HepG2 (cell line): Measurements from ENCODE around the gene PPP1R9B. TPM values are rescaled to one million over a fixed set of nuclear protein-coding genes. Genes with fewer than 3 reads are reported as not detected.

Experiments
- ATAC-seq: fragments of 200-7000 bp; cut with Tn5 transposase; 3 replicates; pipeline ENCODE4 v1.9.1; 2020; ENCODE audit warnings: mild to moderate bottlenecking, moderate library complexity
- BruUV-seq: library from RNA; stranded (reverse); fragments of 400-500 nt; replicated peaks from 2 replicates; lab custom pipeline; 2021; lab: Mats Ljungman, UMichigan
- CTCF ChIA-PET: fragments of 300-600 bp; formaldehyde crosslinking; extraction: SDS; loops from one replicate; lab custom pipeline; 2021; ENCODE audit warnings: low total read pairs, inconsistent platforms, low intra/inter-chr PET ratio; lab: Yijun Ruan, JAX
- POLR2A ChIA-PET: fragments of 350-600 bp; sonication (Branson Sonifier 250); formaldehyde crosslinking; loops from one replicate; lab custom pipeline; 2020; ENCODE audit warnings: antibody characterized with exemption, inconsistent platforms; lab: Yijun Ruan, JAX
- DNase-seq: peaks from one replicate; pipeline ENCODE4 v3.0.0-alpha.2; 2015; ENCODE audit warnings: low spot score
- FAIRE-seq: peaks from 3 replicates; lab custom pipeline; 2011; peaks lifted over from hg19 to GRCh38; lab: Jason Lieb, UNC
- H2AFZ ChIP-seq: one replicate; pipeline ENCODE4 v1.6.1; 2011; ENCODE audit warnings: low read length, inconsistent platforms
- H3K27ac ChIP-seq: fragments of 300-600 bp; 3 replicates; pipeline ENCODE4 v1.8.0; 2011; ENCODE audit warnings: mixed run types, mild to moderate bottlenecking, mixed read lengths, low read length, inconsistent platforms; ENCODE audit not compliant: insufficient read depth; ENCODE audit errors: extremely low read length
- H3K27me3 ChIP-seq, 2 experiments: fragments of 200-600 bp in 1 of 2; 2 replicates in 1 of 2; 3 replicates in 1 of 2; pipeline versions ENCODE4 v1.6.0 to v1.8.0; 2011; ENCODE audit warnings: low read length in 2 of 2, mild to moderate bottlenecking in 2 of 2, moderate library complexity in 2 of 2, inconsistent platforms in 1 of 2; ENCODE audit not compliant: insufficient read depth in 2 of 2, control insufficient read depth in 1 of 2
- H3K36me3 ChIP-seq, 2 experiments: fragments of 200-600 bp in 1 of 2; replicated peaks in 1 of 2; 2 replicates in 1 of 2; 3 replicates in 1 of 2; pipeline versions ENCODE4 v1.5.1 to v1.8.0; 2011; ENCODE audit warnings: low read length in 2 of 2, inconsistent platforms in 1 of 2; ENCODE audit not compliant: insufficient read depth in 2 of 2, control insufficient read depth in 1 of 2
- H3K4me1 ChIP-seq: 2 replicates; pipeline ENCODE4 v1.5.1; 2012; ENCODE audit warnings: low read length, inconsistent platforms; ENCODE audit not compliant: insufficient read depth
- H3K4me2 ChIP-seq: 2 replicates; pipeline ENCODE4 v1.6.0; 2011; ENCODE audit warnings: low read depth, low read length, inconsistent platforms
- H3K4me3 ChIP-seq, 3 experiments: fragments of 200-600 bp in 1 of 3; sonication (generic), shearing (Covaris generic) in 1 of 3; replicated peaks in 1 of 3; 2 replicates each; pipeline ENCODE4 v1.5.1; 2011 to 2016; ENCODE audit warnings: low read length in 3 of 3, inconsistent platforms in 2 of 3, low read depth in 2 of 3, mild to moderate bottlenecking in 2 of 3, control low read depth in 1 of 3, mixed read lengths in 1 of 3; ENCODE audit not compliant: insufficient read depth in 1 of 3
- H3K79me2 ChIP-seq: one replicate; pipeline ENCODE4 v1.6.1; 2011; ENCODE audit warnings: low read length, inconsistent platforms; ENCODE audit not compliant: insufficient read depth
- H3K9ac ChIP-seq: 2 replicates; pipeline ENCODE4 v1.6.0; 2011; ENCODE audit warnings: mild to moderate bottlenecking, low read depth, low read length, inconsistent platforms; ENCODE audit not compliant: insufficient read depth
- H3K9me3 ChIP-seq: 2 replicates; pipeline ENCODE4 v1.5.1; 2012; ENCODE audit warnings: mild to moderate bottlenecking, low read length
- H4K20me1 ChIP-seq: 2 replicates; pipeline ENCODE4 v1.6.0; 2011; ENCODE audit warnings: inconsistent platforms, mild to moderate bottlenecking, low read length, moderate library complexity; ENCODE audit not compliant: insufficient read depth
- KMT2B ChIP-seq: IDR thresholded peaks from 2 replicates; pipeline ENCODE4 v1.6.1; 2016; ENCODE audit warnings: missing genetic modification reagents, missing compliant biosample characterization
- LCORL ChIP-seq, 2 experiments: fragments of 450-650 bp in 1 of 2; sonication (generic) in 1 of 2; formaldehyde crosslinking in 1 of 2; IDR thresholded peaks; 2 replicates each; pipeline versions ENCODE4 v1.5.0 to v1.6.1; 2017 to 2020; ENCODE audit warnings: antibody characterized with exemption in 1 of 2, missing genetic modification reagents in 1 of 2
- PHF8 ChIP-seq: sonication (generic); formaldehyde crosslinking; IDR thresholded peaks from 2 replicates; pipeline ENCODE4 v1.5.0; 2020; ENCODE audit warnings: missing genetic modification reagents
- RAD21 ChIP-seq: fragments of 450-650 bp; formaldehyde crosslinking; IDR thresholded peaks from 2 replicates; pipeline ENCODE4 v1.5.0; 2020; ENCODE audit warnings: mild to moderate bottlenecking
- SMAD9 ChIP-seq: sonication (generic); formaldehyde crosslinking; IDR thresholded peaks from 2 replicates; pipeline ENCODE4 v1.5.1; 2020; ENCODE audit warnings: mild to moderate bottlenecking, missing genetic modification reagents
- SRSF1 ChIP-seq: fragments of 200-400 bp; formaldehyde crosslinking; optimal IDR thresholded peaks from 2 replicates; pipeline ENCODE3; 2017; ENCODE audit warnings: mild to moderate bottlenecking, low read depth, low read length, moderate library complexity
- STAT5B ChIP-seq: sonication (generic); formaldehyde crosslinking; IDR thresholded peaks from 2 replicates; pipeline ENCODE4 v1.4.0; 2020; ENCODE audit warnings: missing genetic modification reagents
- ZNF101 ChIP-seq: sonication (generic); formaldehyde crosslinking; IDR thresholded peaks from 2 replicates; pipeline ENCODE4 v1.4.0; 2020; ENCODE audit warnings: mild to moderate bottlenecking, low read depth, missing genetic modification reagents, borderline replicate concordance
- ZNF350 ChIP-seq: sonication (generic); formaldehyde crosslinking; IDR thresholded peaks from 2 replicates; pipeline ENCODE4 v1.4.0; 2020; ENCODE audit warnings: mild to moderate bottlenecking, low read depth, missing genetic modification reagents, borderline replicate concordance
- ZNF564 ChIP-seq: sonication (generic); formaldehyde crosslinking; IDR thresholded peaks from 2 replicates; pipeline ENCODE4 v1.8.1; 2023; ENCODE audit warnings: mild to moderate bottlenecking, missing genetic modification reagents
- ZNF737 ChIP-seq: sonication (generic); formaldehyde crosslinking; IDR thresholded peaks from 2 replicates; pipeline ENCODE4 v1.5.0; 2020; ENCODE audit warnings: missing genetic modification reagents, mild to moderate bottlenecking, borderline replicate concordance
- WGBS: methylation state at CpG from one replicate; pipeline ENCODE4 v1.1.6; 2017; ENCODE audit warnings: low lambda C conversion rate; 5-methylcytosine and 5-hydroxymethylcytosine counted together
- in situ Hi-C: cut with HindIII; loops from 2 replicates; pipeline ENCODE4 v1.10.0; 2017; ENCODE audit warnings: low pct_unique_long_range_greater_than_20kb; ENCODE audit not compliant: extremely low pct_ligation_motif_present
- intact Hi-C: fragments of 100-400 bp; cut with micrococcal nuclease; formaldehyde crosslinking; loops from one replicate; pipeline ENCODE4 v1.10.0; 2022; ENCODE audit not compliant: unreplicated experiment
- polyA plus RNA-seq, 8 experiments: library from polyadenylated mRNA; depleted of rRNA in 3 of 8; stranded (reverse) in 7 of 8; unstranded in 1 of 8; fragments of >200 nt; fragmentation: Illumina TruSeq in 4 of 8; extraction: Trizol in 4 of 8; gene quantifications; 2 replicates each; pipeline versions ENCODE4 v1.2.1 to v1.2.3, GENCODE V29; 2011 to 2016; ENCODE audit warnings: low read depth in 4 of 8, missing spikeins in 1 of 8, mixed read lengths in 1 of 8; ENCODE audit not compliant: insufficient read depth in 1 of 8
- total RNA-seq, 5 experiments: library from RNA; depleted of rRNA; stranded (reverse); fragments of >200 nt; fragmentation: Illumina TruSeq; extraction: Trizol; gene quantifications; 2 replicates each; pipeline ENCODE4 v1.2.3, GENCODE V29; 2016; ENCODE audit warnings: low read depth in 1 of 5
- TF ChIP-seq, protein P1 (sequence below): fragments of 450-650 bp; IDR thresholded peaks from 2 replicates; pipeline ENCODE4 v1.6.1; 2016
- TF ChIP-seq, protein P2 (sequence below): sonication (generic); formaldehyde crosslinking; IDR thresholded peaks from 2 replicates; pipeline ENCODE4 v1.4.0; 2020; ENCODE audit warnings: missing genetic modification reagents

The PPP1R9B gene
- total and polyA plus RNA-seq, 2 of the 13 experiments (the other 11 are each of a cell fraction or from before 2014, with no cell fraction given), result 9.4 to 15.8 TPM

DNA sequence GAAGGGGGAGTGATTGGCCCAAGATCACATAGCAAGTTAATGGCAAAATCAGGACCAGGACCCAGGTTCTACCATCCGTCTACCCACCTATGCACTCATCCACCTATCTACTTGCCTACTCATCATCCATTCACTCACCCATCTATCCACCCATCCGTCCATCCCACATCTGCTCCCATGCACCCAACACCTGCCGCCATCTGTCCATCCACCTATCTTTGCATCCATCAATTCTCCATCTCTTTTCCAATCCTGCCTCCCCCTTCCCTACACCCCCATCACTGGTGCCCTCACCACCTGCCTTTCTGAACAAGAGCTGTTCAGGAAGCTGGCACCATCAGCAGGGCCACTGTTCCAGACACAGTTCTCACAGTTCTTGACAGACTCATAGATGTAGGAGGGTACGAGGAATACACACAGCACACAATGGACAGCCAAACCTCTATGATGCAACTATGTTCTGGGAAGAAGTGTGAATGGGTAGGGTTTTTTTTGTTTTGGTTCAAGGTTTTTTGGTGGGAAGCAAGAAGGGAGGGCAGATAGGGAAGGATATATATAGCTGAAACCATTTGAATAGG is 25.0 kb downstream of the PPP1R9B start:
- Histone ChIP-seq H3K4me2 (no peak overlapping the region), H3K79me2 (no peaks in the 10 kb centered on the region), H3K4me3 (no peak overlapping the region), H3K9me3 (no peaks in the 10 kb centered on the region), H3K27me3 (peaks cover 11 to 38% of the 10 kb centered on the region in 2 experiments), H3K9ac (no peak overlapping the region), H3K27ac (no peak overlapping the region), H4K20me1 (no peaks in the 10 kb centered on the region), H3K4me1 (peaks cover 30% of the 10 kb centered on the region), H3K36me3 (no peaks in the 10 kb centered on the region), H2AFZ (no peak overlapping the region)
- ChIA-PET CTCF (no interaction called here), POLR2A (interaction anchor here (1.0 kb wide), 1 partner anchor 16 kb away, joined by 3 read pairs; no protein-coding TSS in a partner anchor)
- TF ChIP-seq ZNF350 (CRISPR knock-in tag), result no peak
- TF ChIP-seq, protein P1, sequence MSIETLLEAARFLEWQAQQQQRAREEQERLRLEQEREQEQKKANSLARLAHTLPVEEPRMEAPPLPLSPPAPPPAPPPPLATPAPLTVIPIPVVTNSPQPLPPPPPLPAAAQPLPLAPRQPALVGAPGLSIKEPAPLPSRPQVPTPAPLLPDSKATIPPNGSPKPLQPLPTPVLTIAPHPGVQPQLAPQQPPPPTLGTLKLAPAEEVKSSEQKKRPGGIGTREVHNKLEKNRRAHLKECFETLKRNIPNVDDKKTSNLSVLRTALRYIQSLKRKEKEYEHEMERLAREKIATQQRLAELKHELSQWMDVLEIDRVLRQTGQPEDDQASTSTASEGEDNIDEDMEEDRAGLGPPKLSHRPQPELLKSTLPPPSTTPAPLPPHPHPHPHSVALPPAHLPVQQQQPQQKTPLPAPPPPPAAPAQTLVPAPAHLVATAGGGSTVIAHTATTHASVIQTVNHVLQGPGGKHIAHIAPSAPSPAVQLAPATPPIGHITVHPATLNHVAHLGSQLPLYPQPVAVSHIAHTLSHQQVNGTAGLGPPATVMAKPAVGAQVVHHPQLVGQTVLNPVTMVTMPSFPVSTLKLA, result 0 out of 2 replicates have a peak, but pooled peaks have one; percentile 16
- in situ Hi-C loops, result no loop called here
- ATAC-seq (no peak), DNase-seq (no peak), FAIRE-seq (no peak)
- intact Hi-C loops, result no loop called here
- 51% methylated on average over 4 of the region's 4 CpGs for WGBS
- no TSS peak for BruUV-seq

DNA sequence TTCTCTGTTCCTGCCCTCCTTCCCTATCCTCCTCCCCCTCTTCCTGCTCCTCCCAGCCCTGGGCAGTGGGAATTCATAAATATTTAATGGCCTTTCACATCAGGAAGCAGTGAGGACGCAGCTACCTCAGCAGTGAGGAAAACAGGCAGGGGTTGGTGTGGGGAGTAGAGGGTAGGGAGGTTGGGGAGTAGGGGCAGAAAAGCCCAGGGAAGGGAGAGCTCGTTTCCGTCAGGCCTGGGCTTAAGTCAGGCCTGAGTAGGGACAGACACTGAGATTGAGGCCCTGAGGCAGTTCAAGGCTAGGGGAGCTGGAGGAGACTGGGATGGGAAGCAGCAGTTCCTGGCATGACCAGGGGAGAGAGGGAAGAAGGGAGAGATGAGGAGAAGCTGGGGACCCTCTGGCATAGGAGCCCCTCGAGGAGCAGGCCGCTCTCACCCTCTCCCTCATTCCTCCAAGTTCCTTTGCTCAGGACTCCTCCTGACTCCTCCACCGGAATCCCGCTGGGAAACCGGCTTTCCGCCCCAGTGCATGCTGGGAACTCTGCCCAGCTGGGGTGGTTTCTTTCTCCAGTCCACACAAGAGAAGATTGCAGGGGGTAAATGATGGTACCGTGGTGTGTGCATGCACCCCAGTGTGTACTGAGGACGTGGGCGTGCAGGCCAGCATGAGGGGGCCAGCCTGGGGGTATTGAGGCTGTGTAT is 26.7 kb downstream of the PPP1R9B start:
- Histone ChIP-seq H3K4me3 (peak overlapping the region; percentile 9 to 69 (median 34); a peak in 5 of 6 replicates), H3K4me1 (peaks cover 40% of the 10 kb centered on the region), H2AFZ (peak overlapping the region; percentile 39), H3K79me2 (no peaks in the 10 kb centered on the region), H3K9ac (peak overlapping the region; percentile 51; the same call in 1 of the 2 replicates), H3K4me2 (peak overlapping the region; percentile 82), H3K9me3 (no peaks in the 10 kb centered on the region), H4K20me1 (no peaks in the 10 kb centered on the region), H3K27ac (no peak overlapping the region), H3K36me3 (no peaks in the 10 kb centered on the region), H3K27me3 (peaks cover 6 to 45% of the 10 kb centered on the region in 2 experiments)
- CTCF ChIA-PET, result no interaction called here
- FAIRE-seq, result no peak
- WGBS, result 3% methylated on average over 11 of the region's 12 CpGs
- no peak for DNase-seq
- in situ Hi-C loops (no loop called here), intact Hi-C loops (no loop called here)
- BruUV-seq, result no TSS peak
- POLR2A ChIA-PET, result interaction anchor here (0.5 to 2.2 kb wide), 9 partner anchors 9 to 29 kb away, joined by 3 to 6 read pairs (median 4); no protein-coding TSS in a partner anchor
- ATAC-seq, result peak; percentile 54
- TF ChIP-seq RAD21 (CRISPR knock-in tag) (no peak), LCORL (IDR thresholded peaks at IDR 0.05) (no peak), LCORL (CRISPR knock-in tag; IDR thresholded peaks at IDR 0.05) (no peak), ZNF737 (CRISPR knock-in tag) (no peak), STAT5B (CRISPR knock-in tag) (no peak), PHF8 (peak; percentile 46; the same call in 1 of the 2 replicates), KMT2B (CRISPR knock-in tag) (no peak), SRSF1 (no peak), SMAD9 (CRISPR knock-in tag) (no peak), ZNF564 (CRISPR knock-in tag) (no peak), ZNF101 (CRISPR knock-in tag) (no peak)
- TF ChIP-seq, protein P2, sequence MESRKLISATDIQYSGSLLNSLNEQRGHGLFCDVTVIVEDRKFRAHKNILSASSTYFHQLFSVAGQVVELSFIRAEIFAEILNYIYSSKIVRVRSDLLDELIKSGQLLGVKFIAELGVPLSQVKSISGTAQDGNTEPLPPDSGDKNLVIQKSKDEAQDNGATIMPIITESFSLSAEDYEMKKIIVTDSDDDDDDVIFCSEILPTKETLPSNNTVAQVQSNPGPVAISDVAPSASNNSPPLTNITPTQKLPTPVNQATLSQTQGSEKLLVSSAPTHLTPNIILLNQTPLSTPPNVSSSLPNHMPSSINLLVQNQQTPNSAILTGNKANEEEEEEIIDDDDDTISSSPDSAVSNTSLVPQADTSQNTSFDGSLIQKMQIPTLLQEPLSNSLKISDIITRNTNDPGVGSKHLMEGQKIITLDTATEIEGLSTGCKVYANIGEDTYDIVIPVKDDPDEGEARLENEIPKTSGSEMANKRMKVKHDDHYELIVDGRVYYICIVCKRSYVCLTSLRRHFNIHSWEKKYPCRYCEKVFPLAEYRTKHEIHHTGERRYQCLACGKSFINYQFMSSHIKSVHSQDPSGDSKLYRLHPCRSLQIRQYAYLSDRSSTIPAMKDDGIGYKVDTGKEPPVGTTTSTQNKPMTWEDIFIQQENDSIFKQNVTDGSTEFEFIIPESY (CRISPR knock-in tag), result no peak
